ENCODE measurements around the gene SLC28A1. TPM values are rescaled to one million over a fixed set of nuclear protein-coding genes. Genes with fewer than 3 reads are reported as not detected.
"Not testable (repeated sequence)": the region's sequence is repeated elsewhere in the genome, so short reads cannot be mapped to it uniquely, and the experiment has no call there.

The SLC28A1 gene
- total and polyA plus RNA-seq, 2 experiments from 2014 or later, result not detected

DNA sequence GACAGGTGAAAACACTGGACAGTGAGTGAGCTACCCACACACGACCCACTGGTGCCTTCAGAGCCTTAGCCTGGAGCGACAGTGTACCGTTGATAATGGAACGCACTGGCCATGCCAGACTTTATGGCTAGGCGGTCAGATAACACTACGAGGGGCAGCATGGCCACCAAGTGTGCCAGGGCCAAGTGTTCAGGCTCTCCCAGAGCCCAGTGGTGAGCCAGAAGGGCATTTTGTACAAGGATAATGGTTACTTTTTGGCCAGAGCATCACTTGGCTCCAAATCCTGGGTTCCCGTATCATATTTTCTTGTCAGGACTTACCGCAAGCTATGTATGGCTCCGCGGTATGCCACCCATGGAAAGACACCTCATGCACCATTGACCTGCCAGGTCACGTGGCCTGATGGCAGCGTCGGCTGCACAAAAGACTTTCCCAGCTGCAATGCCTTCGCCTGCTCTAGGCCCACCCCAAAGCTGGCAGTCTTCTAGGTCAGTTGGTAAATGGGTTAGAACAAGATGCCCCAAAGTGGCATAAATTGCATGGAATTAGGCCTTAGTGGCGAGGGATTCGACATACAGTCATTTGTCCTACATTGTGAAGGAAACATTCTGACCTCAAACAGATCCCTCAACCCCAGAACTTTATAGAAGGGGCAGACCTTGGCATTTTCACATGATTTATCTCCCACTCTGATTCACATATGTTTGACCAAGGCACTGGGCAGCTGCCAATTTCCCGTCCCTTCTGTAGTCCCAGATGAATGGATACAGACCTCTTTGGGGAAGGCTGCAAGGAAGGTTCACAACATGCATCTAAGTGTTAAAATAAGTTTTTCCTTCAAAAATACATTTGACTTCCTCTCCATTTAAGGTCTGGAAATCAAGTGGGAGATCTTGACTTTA is 12.2 kb upstream of the SLC28A1 start:
- no peaks in the 10 kb centered on the region for H3F3A ChIP-seq (ENCODE audit: insufficient read depth)
- no peak overlapping the region for H3K4me2 ChIP-seq (ENCODE audit: unreplicated experiment)
- no peak overlapping the region for H2AFZ ChIP-seq
- no peak overlapping the region for H3K4me3 ChIP-seq
- H4K20me1 ChIP-seq (ENCODE audit: insufficient read depth), result no peaks in the 10 kb centered on the region
- 85 to 86% methylated on average over 16 to 17 of the region's 17 CpGs for WGBS, 2 experiments (ENCODE audit: low coverage in 1 of 2, low lambda C conversion rate in 2 of 2, missing lambda C conversion rate in 2 of 2)
- no peak for DNase-seq
- H3K9me3 ChIP-seq (ENCODE audit: low read depth), result no peaks in the 10 kb centered on the region
- H3K27ac ChIP-seq, result no peak overlapping the region
- no peaks in the 10 kb centered on the region for H3K79me2 ChIP-seq (ENCODE audit: insufficient read depth)
- no peaks in the 10 kb centered on the region for H3K36me3 ChIP-seq (ENCODE audit: low read depth)
- H3K4me1 ChIP-seq (ENCODE audit: insufficient read depth), result no peaks in the 10 kb centered on the region
- no peak for TF ChIP-seq EZH2phosphoT487 (IDR thresholded peaks at IDR 0.05; ENCODE audit: insufficient read depth, low read depth)
- TF ChIP-seq EZH2 (IDR thresholded peaks at IDR 0.05; ENCODE audit: insufficient read depth, poor library complexity, severe bottlenecking), result no peak
- H3K9ac ChIP-seq, result no peak overlapping the region
- no peaks in the 10 kb centered on the region for H3K27me3 ChIP-seq (replicated peaks; ENCODE audit: insufficient read depth)
- in situ Hi-C loops (cut with MboI), result no loop called here
- H3K9me2 ChIP-seq (ENCODE audit: insufficient read depth), result no peaks in the 10 kb centered on the region

DNA sequence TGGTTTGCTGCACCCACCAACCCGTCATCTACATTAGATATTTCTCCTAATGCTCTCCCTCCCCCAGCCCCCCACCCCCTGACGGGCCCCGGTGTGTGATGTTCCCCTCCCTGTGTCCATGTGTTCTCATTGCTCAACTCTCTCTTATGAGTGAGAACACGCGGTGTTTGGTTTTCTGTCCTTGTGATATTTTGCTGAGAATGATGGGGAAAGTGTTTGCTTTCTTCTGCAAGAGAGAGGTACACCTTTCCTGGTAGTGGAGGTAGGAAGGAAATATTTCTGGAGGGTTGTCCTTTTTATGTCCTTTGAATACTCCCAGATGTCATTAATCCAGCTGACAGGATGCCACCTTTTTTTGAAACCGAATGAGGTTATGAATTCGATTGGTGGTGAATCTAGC is 10.5 kb upstream of the SLC28A1 start:
- H3K4me3 ChIP-seq, result no peak overlapping the region
- in situ Hi-C loops (cut with MboI), result no loop called here

DNA sequence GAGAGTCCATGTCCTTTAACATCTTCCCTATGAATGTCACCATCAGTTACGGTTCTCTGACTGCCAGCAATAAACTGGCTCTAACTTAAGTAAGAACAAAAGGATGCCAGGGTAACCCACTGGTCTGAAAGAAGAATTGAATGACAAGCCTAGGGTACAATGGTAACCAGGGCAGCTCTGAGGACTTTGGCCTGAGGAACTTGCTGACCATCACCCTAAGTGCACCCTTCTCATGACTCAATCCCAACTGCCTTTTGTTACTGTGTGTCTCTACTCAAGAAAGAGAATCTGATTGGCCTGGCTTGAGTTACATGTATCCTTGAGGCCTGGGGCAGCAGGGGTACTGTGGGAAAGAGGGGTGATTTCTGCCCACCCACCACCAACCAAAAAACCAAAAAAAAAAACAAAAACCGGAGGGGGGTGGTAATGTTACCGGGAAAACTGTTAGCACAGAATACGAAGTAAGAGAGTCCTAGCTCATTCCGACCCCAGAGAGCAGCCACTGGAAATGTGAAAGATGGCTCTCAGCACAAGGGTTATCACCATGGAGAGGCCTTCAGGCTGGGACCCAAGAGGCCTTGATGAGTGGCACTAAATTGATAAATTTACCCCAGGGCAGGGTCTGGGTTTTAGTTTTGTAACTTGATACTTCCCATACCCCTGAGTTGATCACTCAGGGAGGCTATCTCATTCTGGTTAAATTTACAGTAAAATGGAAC is 9.3 kb upstream of the SLC28A1 start:
- Histone ChIP-seq H3K79me2 (ENCODE audit: insufficient read depth) (no peaks in the 10 kb centered on the region), H3K9me2 (ENCODE audit: insufficient read depth) (no peaks in the 10 kb centered on the region), H3K9ac (no peak overlapping the region), H3K4me3 (no peak overlapping the region), H3K36me3 (ENCODE audit: low read depth) (no peaks in the 10 kb centered on the region), H3K9me3 (ENCODE audit: low read depth) (no peaks in the 10 kb centered on the region), H2AFZ (no peak overlapping the region), H3K4me1 (ENCODE audit: insufficient read depth) (no peaks in the 10 kb centered on the region), H4K20me1 (ENCODE audit: insufficient read depth) (no peaks in the 10 kb centered on the region), H3K27me3 (replicated peaks; ENCODE audit: insufficient read depth) (no peaks in the 10 kb centered on the region), H3F3A (ENCODE audit: insufficient read depth) (no peaks in the 10 kb centered on the region), H3K27ac (no peak overlapping the region), H3K4me2 (ENCODE audit: unreplicated experiment) (no peak overlapping the region)
- no peak for TF ChIP-seq EZH2 (IDR thresholded peaks at IDR 0.05; ENCODE audit: insufficient read depth, poor library complexity, severe bottlenecking)
- in situ Hi-C loops (cut with MboI), result no loop called here
- no peak for DNase-seq
- 79 to 80% methylated on average over 5 of the region's 5 CpGs for WGBS, 2 experiments (ENCODE audit: low coverage in 1 of 2, low lambda C conversion rate in 2 of 2, missing lambda C conversion rate in 2 of 2)

More for the DNA sequence above, 10.5 kb upstream of the SLC28A1 start:
- Histone ChIP-seq H3K9me3 (ENCODE audit: low read depth) (no peaks in the 10 kb centered on the region), H4K20me1 (ENCODE audit: insufficient read depth) (no peaks in the 10 kb centered on the region), H3F3A (ENCODE audit: insufficient read depth) (no peaks in the 10 kb centered on the region), H3K79me2 (ENCODE audit: insufficient read depth) (no peaks in the 10 kb centered on the region), H3K27ac (no peak overlapping the region), H2AFZ (no peak overlapping the region), H3K9me2 (ENCODE audit: insufficient read depth) (no peaks in the 10 kb centered on the region), H3K4me1 (ENCODE audit: insufficient read depth) (no peaks in the 10 kb centered on the region), H3K27me3 (replicated peaks; ENCODE audit: insufficient read depth) (no peaks in the 10 kb centered on the region), H3K4me2 (ENCODE audit: unreplicated experiment) (no peak overlapping the region), H3K9ac (no peak overlapping the region), H3K36me3 (ENCODE audit: low read depth) (no peaks in the 10 kb centered on the region)
- DNase-seq, result no peak
- TF ChIP-seq EZH2 (IDR thresholded peaks at IDR 0.05; ENCODE audit: insufficient read depth, poor library complexity, severe bottlenecking), result no peak
- TF ChIP-seq EZH2phosphoT487 (IDR thresholded peaks at IDR 0.05; ENCODE audit: insufficient read depth, low read depth), result no peak
- 47 to 58% methylated on average over 7 of the region's 7 CpGs for WGBS, 2 experiments (ENCODE audit: low coverage in 1 of 2, low lambda C conversion rate in 2 of 2, missing lambda C conversion rate in 2 of 2)

DNA sequence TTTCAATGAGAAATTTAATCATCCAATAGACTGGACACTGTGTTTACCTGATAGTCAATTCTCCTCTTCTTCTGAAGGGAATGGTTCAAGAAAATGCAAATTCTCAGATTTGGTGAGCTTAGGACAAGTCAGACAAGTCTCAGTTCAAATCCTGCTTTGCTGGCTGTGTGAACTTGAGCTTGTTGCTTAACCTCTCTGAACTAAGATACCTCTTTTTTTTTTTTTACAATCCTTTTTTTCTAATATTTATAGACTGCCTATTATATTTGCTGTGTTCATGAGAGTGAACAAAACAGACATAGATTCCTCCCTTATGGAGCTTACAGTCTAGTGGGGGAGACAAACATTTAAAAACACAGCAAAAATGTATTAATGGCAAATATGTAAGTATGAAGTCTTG is 8.2 kb upstream of the SLC28A1 start:
- Histone ChIP-seq H3K4me2 (ENCODE audit: unreplicated experiment) (no peak overlapping the region), H3K9ac (no peak overlapping the region), H3K4me3 (no peak overlapping the region), H2AFZ (no peak overlapping the region), H3K4me1 (ENCODE audit: insufficient read depth) (no peaks in the 10 kb centered on the region), H3K9me3 (ENCODE audit: low read depth) (no peaks in the 10 kb centered on the region), H3F3A (ENCODE audit: insufficient read depth) (no peaks in the 10 kb centered on the region), H3K27me3 (replicated peaks; ENCODE audit: insufficient read depth) (no peaks in the 10 kb centered on the region), H3K36me3 (ENCODE audit: low read depth) (no peaks in the 10 kb centered on the region), H3K27ac (no peak overlapping the region), H3K9me2 (ENCODE audit: insufficient read depth) (no peaks in the 10 kb centered on the region), H3K79me2 (ENCODE audit: insufficient read depth) (no peaks in the 10 kb centered on the region), H4K20me1 (ENCODE audit: insufficient read depth) (no peaks in the 10 kb centered on the region)
- no peak for TF ChIP-seq EZH2phosphoT487 (IDR thresholded peaks at IDR 0.05; ENCODE audit: insufficient read depth, low read depth)
- no peak for TF ChIP-seq EZH2 (IDR thresholded peaks at IDR 0.05; ENCODE audit: insufficient read depth, poor library complexity, severe bottlenecking)
- no peak for DNase-seq
- in situ Hi-C loops (cut with MboI), result no loop called here

DNA sequence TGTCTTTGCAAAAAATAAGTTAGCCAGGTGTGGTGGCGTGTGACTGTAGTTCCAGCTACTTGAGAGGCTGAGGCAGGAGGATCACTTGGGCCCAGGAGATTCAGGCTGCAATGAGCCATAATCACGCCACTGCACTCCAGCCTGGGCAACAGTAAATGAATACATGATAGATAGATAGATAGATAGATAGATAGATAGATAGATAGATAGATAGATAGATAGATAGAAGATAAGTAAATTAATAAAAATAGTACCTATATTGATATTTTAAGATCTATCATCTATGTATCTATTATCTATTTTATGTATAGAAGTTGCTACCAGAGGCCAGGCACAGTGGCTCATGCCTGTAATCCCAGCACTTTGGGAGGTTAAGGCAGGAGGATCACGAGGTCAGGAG is 6.8 kb upstream of the SLC28A1 start:
- H4K20me1 ChIP-seq (ENCODE audit: insufficient read depth); H3K9ac ChIP-seq; H2AFZ ChIP-seq; H3F3A ChIP-seq (ENCODE audit: insufficient read depth); H3K9me2 ChIP-seq (ENCODE audit: insufficient read depth); H3K4me1 ChIP-seq (ENCODE audit: insufficient read depth); H3K4me3 ChIP-seq; H3K27me3 ChIP-seq (replicated peaks; ENCODE audit: insufficient read depth); H3K27ac ChIP-seq; in situ Hi-C loops (cut with MboI); H3K36me3 ChIP-seq (ENCODE audit: low read depth); H3K9me3 ChIP-seq (ENCODE audit: low read depth); DNase-seq; H3K79me2 ChIP-seq (ENCODE audit: insufficient read depth); H3K4me2 ChIP-seq (ENCODE audit: unreplicated experiment): not testable (repeated sequence)
- 89 to 93% methylated on average over 3 of the region's 3 CpGs for WGBS, 2 experiments (ENCODE audit: low coverage in 1 of 2, low lambda C conversion rate in 2 of 2, missing lambda C conversion rate in 2 of 2)

Data from GM23248 (cell line).